ENCODE results near the gene PPP1CA.

The PPP1CA gene

DNA sequence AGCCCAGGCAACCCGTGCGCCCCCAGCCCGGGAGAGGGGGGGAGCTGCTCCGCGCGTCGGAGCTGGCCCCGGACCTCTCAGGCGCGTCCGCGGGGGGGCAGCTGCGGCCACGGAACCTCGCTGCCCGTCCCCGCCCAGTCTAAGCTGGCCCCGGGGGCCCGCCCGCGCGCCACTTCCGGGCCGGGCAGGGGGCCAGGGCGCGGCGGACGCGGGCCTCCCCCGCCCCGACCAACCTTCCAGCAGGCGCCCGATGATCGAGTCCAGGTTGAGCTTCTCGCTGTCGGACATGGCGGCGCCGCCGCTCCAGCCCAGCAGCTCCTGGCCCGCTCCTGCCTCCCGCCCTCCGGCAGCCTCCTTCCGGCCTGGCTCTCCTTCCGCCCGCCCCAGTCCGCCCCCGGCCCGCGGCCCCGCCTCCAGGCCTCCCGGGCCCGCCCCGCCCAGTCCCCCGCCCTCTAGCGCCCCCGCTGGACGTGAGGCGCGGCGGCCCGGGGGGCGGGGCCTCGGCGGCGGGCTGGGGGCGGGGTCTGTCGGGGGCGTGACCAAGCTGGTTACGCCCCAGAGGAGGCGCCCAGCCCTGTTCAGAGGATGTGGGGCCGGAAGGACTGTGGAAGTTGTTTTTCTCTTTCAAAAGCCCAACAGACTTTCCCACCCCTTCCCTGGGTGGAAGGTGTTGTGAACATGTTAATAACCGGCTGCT lies at the start of gene PPP1CA:
Gene PPP1CA, minus strand, starts transcription at position 364 of the 697 bp plus-strand sequence. Its CDS starts 76 bp downstream, at position 288.
- peak; percentile 75 for DNase-seq

DNA sequence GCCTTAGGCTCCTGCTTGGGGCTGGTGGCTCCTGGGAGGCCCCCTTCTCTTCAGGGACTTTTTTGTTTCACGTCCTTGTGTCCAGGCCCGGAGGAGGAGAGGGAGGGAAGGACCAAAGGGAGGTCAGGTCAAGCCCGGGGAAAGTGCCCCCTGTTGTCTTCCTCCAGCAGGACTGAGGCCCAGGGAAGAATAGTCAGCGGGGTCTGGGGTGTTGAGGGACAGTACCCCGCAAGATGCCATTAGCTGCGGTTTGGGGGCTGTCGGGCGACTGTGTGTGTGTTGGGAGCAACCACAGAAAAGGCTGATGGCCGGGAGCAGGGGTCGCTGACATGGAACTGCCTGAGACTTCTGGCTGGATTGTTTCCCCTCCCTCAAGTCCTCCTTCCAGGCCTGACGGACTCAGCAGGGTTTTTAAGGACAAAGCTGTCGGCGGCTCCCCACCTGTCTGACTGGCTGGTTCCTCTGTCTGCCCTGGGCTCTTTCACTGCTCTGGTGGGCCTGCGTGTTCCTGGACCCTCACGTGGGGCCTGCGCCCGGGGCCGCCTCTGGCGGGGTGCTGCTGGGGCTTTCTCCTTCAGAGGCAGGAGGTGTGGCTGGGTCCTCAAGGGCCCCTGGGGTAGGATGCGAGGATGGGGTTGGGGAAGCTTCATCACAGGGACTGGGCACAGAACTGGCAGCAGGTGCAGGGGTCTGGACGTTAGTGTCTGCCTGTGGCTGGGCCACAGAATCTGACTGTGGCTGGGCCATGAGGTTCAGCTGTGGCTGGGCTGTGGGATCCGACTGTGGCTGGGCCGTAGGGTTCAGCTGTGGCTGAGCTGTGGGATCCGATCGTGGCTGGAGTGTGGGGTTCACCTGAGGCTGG lies 49.4 kb upstream of the PPP1CA start:
- no peak for DNase-seq

DNA sequence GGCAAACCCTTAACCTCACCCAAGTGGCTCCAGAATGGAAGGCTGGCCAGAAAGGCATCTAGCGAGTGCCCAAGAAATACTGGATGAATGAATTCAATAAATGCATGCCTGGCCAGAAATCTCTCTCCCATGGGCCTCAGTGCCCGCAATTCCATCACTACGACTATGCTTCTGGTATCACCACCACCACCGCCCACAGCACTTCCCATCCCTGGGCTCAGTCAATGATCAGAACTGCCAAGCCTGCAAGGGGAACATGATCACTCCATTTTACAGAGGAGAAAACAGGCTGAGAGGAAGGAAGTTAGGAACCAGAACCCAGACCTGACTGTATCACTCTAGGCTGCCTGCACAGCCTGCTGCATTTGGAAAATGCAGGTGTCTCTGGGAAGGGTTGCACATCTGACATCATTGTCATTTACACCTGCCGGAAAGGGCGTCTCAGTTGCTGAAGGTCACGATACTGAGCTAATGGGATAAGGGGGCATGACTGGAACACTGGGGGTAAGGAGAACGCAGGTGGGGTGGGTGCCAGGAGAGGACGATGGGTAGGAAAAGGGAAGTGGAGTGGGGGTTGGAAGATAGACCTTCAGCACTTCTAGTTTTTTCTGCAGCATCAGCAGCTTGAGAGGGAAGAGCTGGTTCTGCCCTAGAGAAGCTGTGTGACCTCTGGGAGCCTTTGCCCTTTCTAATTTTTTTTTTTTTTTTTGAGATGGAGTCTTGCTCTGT lies 47.6 kb upstream of the PPP1CA start:
- DNase-seq: no peak

DNA sequence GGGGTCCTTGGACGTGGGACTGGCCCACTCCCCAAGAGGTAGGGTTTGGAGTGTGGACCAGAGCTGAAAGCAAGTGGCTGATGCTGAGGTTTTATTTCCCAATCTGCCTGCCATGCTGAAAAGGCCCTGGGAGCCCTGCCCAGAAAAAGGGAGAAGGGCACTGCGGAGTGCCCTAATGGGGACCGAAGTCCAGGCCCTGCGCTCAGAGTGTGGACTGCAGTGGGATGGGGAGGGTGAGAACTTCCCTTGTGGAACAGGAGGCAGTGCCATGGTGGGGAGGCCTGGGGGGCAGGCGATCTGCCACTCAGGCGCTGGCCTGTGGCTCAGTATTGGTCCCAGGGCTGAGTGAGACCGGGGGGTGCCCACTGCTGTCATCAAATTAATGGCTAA lies 46.6 kb upstream of the PPP1CA start:
- no peak for DNase-seq

DNA sequence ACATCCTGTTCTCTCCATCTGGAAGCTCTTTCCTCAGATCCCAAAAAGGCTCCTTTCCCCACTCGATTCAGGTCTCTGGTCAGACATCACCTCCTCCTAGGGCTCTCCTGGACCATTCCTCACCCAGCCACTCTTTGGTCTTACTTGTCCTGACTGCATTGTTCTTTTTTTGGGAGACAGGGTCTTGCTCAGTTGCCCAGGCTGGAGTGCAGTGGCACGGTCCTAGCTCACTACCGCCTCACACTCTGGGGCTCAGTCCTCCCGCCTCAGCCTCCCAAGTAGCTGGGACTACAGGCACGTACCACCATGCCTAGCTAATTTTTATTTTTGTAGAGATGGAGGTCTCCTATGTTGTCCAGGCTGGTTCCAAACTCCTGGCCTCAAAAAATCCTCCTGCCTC lies 43.9 kb upstream of the PPP1CA start:
- DNase-seq: no peak

DNA sequence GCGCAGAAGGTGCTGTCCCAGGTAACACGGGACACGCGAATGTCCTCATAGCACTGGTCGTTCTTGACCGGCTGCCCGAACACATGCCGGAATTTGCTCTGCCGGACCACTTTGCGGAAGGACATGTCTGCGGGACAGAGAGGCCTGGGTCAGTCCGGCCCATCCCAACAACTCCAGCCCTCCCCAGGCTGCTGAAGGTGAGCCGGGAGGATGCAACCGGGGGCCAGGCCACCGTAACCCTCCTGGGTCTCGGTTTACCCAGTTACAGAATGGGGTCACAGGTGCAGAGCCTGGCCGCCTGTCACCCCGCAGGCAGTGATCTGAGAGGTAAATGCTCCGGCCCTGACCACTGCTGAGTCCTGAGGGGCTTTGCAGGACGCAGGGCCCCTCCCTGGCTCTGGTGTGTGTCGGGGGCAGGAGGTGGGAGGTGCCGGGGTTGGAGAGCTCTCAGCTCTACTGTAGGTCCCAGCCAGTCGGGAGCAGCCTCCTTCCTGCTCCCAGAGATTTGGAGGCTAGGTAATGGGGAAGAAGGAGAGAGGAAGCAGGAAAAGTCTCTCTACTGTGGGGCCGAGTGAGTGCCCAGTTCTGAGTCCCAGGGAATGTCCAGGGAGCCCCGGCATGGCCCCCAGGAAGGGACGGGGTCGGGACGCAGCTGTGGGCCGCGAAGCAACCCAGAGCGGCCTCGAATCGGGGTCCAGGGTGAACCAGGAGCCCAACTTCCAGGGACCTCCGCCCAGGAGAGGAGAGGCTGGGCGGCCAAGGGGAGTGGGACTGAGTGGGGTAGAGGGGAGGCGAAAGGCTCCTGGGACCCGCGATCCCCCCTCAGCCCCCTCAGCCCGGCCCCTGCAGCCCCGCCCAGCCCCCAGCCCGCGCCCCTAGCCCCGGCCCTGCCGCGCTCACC lies 41.1 kb upstream of the PPP1CA start:
- no peak for DNase-seq

DNA sequence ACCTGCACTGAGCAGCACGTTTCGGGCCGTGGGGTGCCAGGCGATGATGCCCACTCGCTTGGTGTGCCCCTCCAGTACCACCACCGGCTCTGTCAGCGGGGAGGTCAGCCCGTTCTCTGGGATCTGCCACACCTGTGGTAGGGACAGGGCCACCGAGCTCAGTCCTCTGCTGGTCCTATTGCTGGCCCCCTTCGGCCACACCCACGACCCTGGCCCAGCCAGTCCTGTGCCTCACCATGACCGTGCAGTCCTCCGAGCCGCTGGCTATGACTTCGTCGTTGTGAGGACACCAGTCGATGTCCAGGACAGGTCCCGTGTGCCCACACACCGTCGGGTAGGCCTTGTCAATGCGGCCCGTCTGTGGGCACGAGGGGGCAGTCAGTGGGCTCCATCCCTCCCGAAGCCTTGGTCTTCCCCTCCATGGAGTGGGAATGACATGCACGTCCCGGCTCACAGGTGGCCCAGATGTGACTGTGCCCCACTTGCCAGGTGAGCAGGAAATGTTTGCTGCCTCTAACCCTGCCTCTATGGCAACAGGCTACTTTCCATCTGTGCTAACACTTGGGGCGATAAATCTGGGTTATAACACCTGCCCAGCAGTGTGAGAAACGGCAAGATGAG lies 40.2 kb upstream of the PPP1CA start:
- no peak for DNase-seq

DNA sequence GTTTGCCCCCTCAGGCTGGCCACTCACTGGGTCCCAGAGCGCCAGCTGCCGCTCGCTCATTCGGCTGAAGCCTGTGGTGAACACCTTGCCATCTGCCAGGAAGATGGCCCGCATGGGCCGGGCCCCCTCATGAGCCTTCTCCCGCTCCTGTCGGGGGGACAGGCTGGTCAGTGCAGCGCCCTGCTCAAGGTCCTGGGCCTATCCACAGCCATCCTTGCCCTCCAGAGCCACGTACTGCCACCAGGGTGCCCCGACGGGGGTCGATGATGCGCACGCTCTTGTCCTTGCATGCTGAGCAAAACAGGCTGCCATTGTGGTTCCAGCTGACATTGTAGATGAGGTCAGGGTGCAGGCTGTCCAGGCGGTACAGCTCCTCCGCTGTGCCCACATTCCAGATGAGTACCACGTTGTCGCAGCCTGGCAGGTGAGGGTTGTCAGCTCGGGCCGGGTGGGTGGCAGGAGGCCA lies 39.5 kb upstream of the PPP1CA start:
- DNase-seq: no peak

DNA sequence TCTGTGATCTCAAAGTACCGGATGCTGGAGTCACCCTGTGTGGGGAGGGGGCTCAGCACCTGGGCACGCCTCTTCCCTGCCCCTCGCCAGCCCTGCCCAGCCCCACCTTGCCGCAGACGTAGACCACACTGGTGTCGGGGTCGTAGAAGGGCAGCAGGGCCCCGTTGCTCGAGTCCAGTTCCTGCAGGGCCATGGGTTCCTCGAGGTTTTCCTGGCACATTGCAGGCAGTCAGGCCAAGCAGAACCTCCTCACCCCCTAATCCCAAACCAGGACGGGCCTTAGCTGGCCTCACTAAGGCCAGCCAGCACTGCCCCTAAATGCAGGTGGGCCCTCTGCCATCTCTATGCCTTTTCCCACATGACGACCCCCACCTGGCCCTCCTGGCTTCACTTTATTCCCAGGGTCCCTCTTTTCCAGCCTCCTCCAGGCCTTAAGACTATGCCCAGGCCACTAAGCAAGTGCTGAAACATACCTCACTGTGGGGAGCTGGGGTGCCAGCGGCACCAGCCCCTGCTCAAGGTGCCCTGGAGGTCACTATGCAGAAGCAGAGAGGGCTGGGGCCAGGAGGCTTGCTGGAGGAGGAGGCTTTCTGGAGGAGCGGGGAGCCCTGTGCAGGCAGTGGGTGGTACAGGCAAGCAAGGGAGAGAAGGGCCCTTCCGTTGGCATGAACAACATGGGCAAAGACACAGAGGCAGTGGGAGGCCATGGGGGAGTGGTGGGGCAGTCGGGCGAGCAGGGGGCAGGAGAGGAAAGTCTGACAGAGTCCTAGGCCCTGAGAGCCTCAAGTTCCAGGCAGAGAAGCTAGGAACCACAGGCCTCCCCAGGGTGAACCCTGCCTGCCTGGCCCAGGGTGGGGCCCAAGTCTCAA lies 38.8 kb upstream of the PPP1CA start:
- DNase-seq: peak; percentile 13

DNA sequence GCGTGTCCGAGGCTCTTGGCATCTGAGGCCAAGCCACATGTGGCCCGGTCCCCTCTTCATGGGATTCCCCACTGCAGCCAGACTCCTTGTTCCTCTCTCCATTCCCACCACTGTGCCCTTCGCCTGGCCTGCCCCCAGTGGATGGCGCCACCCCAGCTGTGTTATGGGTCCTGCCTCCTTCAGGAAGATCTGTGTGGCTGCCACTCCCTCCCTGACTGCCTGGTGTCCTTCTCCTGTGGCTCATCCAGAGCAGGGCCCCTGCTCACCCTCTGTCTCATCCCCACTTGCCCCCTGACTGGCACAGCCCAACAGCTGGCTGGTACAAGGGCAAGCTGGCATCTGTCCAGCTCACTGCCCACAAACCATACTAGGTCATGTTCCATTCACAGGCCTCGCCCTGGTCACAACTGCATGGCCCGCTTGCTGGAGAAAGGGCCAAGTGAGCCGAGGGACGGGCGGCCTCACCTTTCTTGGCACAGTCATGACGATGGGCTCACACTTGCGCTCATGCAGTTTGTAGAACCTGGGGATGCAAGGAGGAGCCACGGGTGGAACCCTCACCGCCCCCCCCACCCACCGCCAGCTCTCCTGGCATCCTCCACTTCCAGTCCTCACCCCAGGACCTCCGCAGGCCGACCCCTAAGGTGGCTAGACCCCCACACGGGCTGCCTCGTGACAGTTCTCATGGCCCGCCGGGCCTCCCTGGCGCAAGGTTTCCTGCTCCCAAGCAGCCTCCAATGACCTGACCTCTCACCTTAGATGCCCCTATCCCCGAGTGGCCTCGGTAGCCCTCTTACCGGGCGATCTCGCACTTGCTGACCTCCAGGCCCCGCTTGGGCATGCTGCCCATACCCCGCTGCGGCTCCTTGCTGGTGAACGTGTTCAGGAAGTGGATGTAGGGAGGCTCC lies 37.9 kb upstream of the PPP1CA start:
- peak; percentile 58 for DNase-seq

DNA sequence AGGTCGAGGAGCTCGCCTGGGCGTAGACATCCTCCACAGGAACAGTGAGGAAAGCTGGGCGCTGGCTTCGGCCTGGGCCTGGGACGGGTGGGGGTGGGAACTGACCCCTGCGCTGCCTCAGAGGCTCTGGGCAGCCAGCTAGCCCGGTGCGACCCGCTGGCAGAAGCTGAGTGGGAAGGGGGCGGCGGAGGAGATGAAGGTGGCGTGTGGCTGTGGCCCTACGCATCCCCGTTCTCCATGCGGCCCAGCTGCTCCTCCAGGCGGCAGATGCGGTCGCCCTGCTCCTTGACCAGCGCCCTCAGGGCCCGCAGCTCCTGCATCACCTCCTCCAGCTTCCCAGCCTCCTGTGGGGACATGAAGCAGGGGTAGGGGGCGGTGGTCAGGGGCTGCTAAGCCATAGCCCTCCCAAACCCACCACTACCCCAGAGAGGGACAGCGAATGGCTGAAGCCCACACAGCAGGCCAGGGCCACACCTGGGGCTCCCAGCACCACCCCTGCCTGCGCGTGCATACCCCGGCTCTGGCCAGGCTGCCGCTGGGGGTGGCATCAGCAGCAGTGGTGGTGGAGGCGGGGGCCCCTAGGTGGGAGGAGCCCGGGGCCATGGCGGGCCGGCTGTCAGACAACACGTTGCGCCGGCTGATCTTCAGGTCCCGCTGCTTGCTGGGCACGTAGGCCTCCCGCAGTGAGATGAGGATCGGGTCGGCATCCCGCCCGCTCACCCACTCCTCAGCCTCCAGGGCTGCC lies 36.7 kb upstream of the PPP1CA start:
- DNase-seq: no peak

DNA sequence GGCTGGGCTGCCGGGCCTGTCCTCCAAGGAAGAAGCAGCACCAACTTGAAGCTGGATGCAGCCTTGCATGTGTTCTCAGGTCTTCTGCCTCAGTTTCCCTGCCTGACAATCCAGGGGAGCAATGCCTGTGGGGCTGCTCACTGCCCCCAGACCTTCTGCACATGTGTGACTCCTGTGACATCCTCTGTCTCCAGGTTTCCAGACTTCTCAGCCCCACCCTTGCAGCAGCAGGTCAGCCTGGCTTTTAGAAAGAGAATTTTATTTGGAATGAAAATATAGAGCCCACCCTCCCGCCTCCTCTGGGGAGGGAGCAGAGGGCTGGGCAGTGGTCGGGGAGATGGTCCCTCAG lies 36.1 kb upstream of the PPP1CA start:
- no peak for DNase-seq

DNA sequence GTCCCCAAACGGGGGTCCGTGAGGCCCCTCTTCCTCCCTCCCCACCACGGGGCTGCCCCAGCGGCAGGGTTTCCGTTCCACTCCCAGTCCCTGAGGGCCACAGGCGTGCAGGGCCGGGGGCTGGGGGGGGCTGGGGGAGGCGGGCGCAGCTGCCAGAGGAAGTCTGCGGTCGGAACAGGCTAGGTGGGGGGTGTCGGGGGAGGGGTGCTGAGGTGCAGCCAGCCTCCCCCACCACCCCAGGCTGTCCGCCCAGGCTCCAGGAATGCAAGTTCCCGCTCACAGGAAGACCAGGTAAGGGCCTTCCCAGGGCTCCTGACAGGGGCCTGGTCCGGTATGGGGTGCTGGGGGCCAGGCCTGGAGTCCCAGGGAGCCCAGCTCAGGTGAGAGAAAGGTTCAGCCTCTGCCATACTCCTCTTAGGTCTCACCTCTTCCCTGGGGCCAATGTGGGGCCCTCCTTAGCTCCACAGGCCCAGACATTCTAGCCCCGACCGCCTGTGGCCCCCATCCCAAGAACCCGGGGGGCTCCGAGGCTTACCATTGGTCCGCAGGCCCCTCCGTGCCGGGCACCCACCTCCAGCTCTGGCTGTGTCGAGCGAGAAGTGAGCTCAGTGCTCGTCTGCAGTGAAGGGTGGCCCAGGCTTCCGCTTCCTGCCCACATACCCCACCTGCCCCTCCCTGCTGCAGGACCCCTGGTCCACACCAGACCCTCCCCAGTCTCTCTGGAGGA lies 35.6 kb upstream of the PPP1CA start, which contains the start of gene PTPRCAP:
Gene PTPRCAP, minus strand, starts transcription at position 601 of the 727 bp plus-strand sequence. Its CDS starts 63 bp downstream, at position 538.
- peak; percentile 56 for DNase-seq

DNA sequence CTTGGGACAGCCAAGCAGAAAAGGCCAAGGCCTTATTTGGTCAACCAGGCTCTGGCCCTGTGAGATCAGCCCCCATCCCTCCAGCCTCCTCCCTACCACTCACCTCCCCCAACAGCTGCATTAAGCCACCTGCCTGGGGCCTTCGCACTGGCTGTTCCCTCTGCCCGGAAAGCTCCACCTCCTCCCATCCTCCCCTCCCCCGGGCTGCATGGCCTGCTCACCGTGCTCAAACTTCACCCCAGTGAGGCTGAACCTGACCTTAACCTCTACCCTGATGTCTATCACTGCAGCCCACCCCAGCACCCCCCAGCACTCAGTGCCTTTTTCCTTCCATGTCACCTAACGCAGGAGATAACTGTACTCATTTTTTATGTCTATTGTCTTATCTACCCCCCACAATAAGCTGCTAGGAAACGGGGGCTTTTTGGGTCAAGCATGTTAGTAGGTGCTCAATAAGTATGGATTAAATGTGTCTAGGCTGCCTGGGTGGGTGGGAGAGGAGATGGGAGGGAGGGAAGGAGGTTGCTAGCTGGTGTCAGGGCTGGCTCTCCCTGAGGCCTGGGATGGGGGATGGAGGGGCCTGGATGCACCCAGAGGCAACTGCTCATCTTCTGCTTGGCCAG lies 34.9 kb upstream of the PPP1CA start:
- peak; percentile 68 for DNase-seq

DNA sequence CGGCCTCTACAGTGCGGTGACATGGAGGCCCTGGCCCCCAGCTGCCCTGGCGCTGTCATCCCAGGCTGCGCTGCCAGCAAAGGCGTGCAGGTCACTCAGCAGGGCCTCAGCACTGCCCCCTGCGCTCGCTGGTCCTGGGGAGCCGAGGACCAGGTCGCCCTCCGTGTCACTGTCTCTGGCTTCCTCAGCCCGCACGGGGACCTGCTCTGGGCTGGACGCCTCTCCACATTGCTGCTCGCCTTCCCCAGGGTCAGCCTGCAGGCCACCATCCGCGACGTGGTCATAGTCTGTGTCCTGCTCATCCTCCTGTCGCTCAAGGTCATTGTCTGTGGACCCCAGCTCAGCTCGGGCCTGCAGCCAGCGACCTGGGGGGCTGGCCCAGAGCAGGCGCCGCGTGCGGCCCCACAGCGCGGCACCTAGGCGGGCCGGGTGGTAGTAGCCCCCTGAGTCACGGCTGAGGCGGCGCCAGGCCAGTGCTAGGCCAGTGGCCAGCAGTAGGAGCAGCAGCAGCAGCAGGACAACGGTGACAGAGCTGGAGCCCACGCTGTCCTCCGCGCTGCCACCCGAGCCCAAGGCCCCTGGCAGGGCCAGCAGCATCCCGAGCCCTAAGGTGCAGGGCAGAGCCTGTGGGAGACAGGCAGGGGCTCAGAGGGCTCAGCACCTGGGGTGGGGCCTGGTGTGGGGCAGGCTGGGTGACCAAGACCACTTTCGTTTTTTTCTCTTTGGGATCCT lies 34.2 kb upstream of the PPP1CA start:
- DNase-seq: no peak

DNA sequence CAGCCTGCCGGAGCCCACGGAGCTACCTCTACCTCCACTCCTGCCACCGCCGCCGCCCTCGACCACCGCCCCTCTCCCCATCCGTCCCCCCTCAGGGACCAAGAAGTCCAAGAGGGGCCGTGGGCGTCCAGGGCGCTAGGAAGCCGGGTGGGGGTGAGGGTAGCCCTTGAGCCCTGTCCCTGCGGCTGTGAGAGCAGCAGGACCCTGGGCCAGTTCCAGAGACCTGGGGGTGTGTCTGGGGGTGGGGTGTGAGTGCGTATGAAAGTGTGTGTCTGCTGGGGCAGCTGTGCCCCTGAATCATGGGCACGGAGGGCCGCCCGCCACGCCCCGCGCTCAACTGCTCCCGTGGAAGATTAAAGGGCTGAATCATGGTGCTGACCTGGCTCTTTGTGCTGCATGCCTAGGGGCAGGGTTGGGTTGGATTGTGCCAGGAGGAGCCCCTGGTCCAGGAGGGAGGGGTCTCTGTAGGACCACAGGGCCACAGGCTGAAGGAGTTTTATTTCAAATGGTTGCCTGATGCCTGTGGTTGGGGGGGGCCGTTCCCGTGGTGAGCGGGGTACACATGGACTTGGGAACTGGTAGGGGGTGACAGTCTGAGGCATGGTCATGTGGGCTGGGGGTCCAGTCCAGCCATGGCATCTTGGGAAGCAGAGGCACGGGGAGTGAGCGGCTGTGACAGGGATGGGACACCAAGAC lies 33.5 kb upstream of the PPP1CA start:
- DNase-seq: no peak

All from GF-D8 (cell line).